Lower leg skin (tissue), 4 donors: Measurements from ENCODE around the gene AQP12A. TPM values are rescaled to one million over a fixed set of nuclear protein-coding genes. Genes with fewer than 3 reads are reported as not detected.

ENCODE experiments used
- DNase-seq, 2 donors: peaks; one replicate each; pipeline ENCODE4 v3.0.0-alpha.2; 2019; ENCODE audit warnings: low spot score in 2 of 2
- H3K4me3 ChIP-seq: fragments of 200-600 bp; sonication (generic); 2 replicates; pipeline ENCODE4 v1.5.1; 2017; ENCODE audit warnings: mild to moderate bottlenecking, low read depth; ENCODE audit not compliant: poor library complexity, severe bottlenecking
- POLR2A ChIP-seq, 2 donors: fragments of 450-650 bp; IDR thresholded peaks; one replicate each; pipeline ENCODE4 v1.6.1; 2016 to 2017; ENCODE audit warnings: antibody characterized with exemption in 2 of 2, mild to moderate bottlenecking in 1 of 2, moderate library complexity in 1 of 2
- WGBS, 2 donors: methylation state at CpG; one replicate each; pipeline ENCODE4 v1.1.5; 2018; 5-methylcytosine and 5-hydroxymethylcytosine counted together
- intact Hi-C: fragments of 100-400 bp; cut with DNase I; formaldehyde crosslinking; loops from one replicate; pipeline ENCODE4 v1.15.0; 2023; ENCODE audit warnings: low total_unique reads
- total RNA-seq, 4 donors: library from RNA; depleted of rRNA; stranded (reverse); fragments of >200 nt; gene quantifications; one replicate each; pipeline ENCODE4 v1.1.0, GENCODE V29; 2016
- TF ChIP-seq, protein P1 (sequence below), 3 donors: fragments of 450-650 bp; IDR thresholded peaks; one replicate each; pipeline ENCODE4 v1.5.1; 2016; ENCODE audit warnings: antibody characterized with exemption in 3 of 3, mild to moderate bottlenecking in 3 of 3, moderate library complexity in 2 of 3

Gene AQP12A
- total RNA-seq, 4 donors from 2014 or later, result not detected

DNA sequence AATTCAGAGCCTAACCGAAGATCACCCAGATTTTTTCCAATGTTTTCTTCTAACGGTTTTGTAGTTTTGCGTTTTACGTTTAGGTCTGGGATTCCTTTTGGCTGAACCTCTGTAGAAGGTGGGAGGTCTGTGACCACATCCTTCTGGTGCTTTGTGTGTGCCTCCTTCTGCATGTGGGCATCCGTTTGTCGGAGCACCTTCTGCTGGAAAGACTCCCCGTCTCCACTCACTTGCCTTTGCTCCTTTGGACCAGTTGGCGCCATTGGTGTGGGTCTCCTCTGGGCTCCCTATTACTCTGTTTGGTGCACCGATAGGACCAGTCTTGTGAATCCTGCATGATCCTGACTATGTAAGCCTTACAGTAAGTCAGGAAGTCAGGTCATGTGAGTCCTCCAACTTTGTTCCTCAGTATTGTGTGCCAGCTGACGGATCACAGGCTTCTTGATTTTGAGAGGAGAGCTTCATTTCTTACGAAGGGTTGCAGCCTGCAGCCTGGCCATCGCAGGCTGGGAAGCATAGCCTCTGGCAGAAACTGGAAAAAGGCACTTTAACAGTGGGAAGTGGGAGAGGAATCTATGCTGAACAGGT is 13.6 kb downstream of the AQP12A start:
- 77 to 80% methylated on average over 12 of the region's 12 CpGs for WGBS, 2 donors
- intact Hi-C loops, result no loop called here
- no peak overlapping the region for H3K4me3 ChIP-seq
- DNase-seq, result no peak
- TF ChIP-seq, protein P1, sequence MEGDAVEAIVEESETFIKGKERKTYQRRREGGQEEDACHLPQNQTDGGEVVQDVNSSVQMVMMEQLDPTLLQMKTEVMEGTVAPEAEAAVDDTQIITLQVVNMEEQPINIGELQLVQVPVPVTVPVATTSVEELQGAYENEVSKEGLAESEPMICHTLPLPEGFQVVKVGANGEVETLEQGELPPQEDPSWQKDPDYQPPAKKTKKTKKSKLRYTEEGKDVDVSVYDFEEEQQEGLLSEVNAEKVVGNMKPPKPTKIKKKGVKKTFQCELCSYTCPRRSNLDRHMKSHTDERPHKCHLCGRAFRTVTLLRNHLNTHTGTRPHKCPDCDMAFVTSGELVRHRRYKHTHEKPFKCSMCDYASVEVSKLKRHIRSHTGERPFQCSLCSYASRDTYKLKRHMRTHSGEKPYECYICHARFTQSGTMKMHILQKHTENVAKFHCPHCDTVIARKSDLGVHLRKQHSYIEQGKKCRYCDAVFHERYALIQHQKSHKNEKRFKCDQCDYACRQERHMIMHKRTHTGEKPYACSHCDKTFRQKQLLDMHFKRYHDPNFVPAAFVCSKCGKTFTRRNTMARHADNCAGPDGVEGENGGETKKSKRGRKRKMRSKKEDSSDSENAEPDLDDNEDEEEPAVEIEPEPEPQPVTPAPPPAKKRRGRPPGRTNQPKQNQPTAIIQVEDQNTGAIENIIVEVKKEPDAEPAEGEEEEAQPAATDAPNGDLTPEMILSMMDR (IDR thresholded peaks at IDR 0.05), result no peak
- TF ChIP-seq POLR2A (IDR thresholded peaks at IDR 0.05), result no peak

DNA sequence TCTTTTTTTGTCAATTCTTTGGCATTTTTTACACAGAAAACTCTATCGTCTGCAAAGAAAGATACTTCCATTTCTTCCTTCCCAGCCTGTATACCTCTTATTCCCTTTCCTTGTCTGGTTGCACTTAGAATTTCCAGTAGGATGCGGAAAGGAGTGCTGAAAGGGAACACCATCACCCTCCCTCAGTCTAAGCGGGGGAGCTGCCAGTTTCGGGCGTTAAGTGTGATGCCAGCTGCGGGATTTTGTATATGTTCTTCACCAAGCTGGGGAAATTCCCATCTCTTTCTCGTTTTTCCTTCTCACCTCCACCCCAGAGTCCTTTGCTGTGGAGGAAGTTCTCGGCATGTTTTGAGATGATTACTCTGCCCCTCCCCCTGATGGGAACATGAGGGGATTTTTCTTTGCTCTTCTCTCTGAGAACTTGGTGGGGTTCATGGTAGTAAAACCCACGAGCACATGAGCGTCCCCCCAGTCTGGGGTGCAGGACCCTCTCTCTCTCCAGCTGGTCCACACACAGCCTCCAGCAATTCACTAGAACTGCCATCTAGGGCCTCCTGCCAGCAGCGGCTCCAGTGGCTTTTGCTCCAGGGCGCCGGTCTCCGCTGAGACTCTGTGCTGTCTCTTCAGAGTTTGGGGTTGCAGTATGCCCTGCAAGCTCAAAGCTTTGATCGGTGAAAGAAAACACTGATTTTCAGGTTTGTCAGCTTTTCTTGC is 15.5 kb downstream of the AQP12A start:
- WGBS, 2 donors, result 47 to 54% methylated on average over 15 of the region's 15 CpGs
- TF ChIP-seq POLR2A (IDR thresholded peaks at IDR 0.05), result no peak
- TF ChIP-seq, protein P1 (IDR thresholded peaks at IDR 0.05), result no peak
- intact Hi-C loops, result no loop called here
- H3K4me3 ChIP-seq, result no peak overlapping the region
- DNase-seq, result no peak

DNA sequence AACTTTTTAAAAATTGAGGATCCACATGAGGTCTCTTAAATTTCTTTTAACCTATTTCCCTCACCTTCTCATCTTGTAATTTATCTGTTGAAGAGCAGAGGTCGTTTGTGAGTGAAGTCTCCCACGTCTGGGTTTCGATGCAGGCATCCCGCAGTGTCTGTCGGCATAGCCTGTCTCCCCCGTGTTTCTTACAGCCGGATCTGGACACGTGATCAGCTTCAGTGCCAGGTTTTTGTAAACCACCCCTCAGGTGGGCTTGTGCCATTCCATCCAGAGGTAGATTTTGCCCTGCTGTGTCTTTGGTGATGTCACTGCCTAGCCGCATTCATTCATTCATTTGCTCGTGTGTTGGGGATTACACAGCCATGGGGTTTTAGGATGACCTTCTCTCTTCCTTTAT is 16.2 kb downstream of the AQP12A start:
- DNase-seq, result no peak
- no peak for TF ChIP-seq POLR2A (IDR thresholded peaks at IDR 0.05)
- TF ChIP-seq, protein P1 (IDR thresholded peaks at IDR 0.05), result no peak
- WGBS, 2 donors, result 55 to 60% methylated on average over 10 of the region's 10 CpGs
- intact Hi-C loops, result no loop called here
- no peak overlapping the region for H3K4me3 ChIP-seq

DNA sequence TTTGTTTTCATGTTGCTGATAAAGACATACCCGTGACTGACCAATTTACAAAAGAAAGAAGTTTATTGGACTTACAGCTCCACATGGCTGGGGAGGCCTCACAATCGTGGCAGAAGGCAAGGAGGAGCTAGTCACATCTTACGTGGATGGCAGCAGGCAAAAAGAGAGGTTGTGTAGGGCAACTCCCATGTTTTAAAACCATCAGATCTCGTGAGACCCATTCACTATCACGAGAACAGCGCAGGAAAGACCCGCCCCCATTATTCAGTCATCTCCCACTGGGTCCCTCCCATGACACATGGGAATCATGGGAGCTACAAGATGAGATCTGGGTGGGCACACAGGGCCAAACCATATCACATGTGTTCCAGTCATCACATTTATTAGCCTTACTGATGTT is 16.8 kb downstream of the AQP12A start:
- no peak overlapping the region for H3K4me3 ChIP-seq
- no peak for DNase-seq
- 74% methylated on average over 7 of the region's 7 CpGs for WGBS, 2 donors
- TF ChIP-seq, protein P1 (IDR thresholded peaks at IDR 0.05), result no peak
- TF ChIP-seq POLR2A (IDR thresholded peaks at IDR 0.05), result no peak
- intact Hi-C loops, result no loop called here

DNA sequence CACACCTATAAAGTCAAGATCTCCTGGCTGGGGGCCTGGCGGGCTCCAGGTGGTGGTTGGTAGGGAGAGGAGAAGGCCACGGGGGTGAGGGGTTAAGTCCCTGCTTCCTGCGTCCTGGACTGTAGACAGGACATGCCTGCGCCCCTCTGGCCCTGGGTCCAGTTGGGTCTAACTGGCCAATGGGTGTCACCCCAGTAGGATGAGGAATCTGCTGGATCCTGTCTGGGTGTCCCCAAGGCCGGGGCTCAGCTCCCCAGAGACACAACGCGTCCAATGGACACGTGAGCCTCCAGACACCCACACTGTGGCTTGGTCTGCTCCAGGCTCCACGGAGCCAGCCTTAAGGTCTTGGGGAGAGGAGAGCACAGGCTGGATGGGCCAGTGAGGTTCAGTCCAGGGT is 19.6 kb downstream of the AQP12A start:
- H3K4me3 ChIP-seq, result no peak overlapping the region
- no peak for TF ChIP-seq POLR2A (IDR thresholded peaks at IDR 0.05)
- TF ChIP-seq, protein P1 (IDR thresholded peaks at IDR 0.05), result no peak
- intact Hi-C loops, result no loop called here
- DNase-seq, result no peak
- 80 to 84% methylated on average over 5 to 9 of the region's 9 CpGs for WGBS, 2 donors
